GM10266 (cell line): Measurements from ENCODE around the gene BRD7.
A peak's percentile ranks its signal among the peaks of the same experiment; 100 is the strongest.

Experiments
- DNase-seq: peaks from one replicate; pipeline ENCODE4 v3.0.0; 2012; ENCODE audit errors: extremely low spot score
- CTCF ChIP-seq: IDR thresholded peaks from 2 replicates; pipeline ENCODE4 v1.5.1; 2012; ENCODE audit warnings: mild to moderate bottlenecking, low read depth; ENCODE audit not compliant: control insufficient read depth, insufficient read depth; ENCODE audit errors: missing control alignments

The BRD7 gene

GRCh38 chr16:50284131-50284911, 84.5 kb downstream of the BRD7 start:
- no peak for DNase-seq
- no peak for TF ChIP-seq CTCF

GRCh38 chr16:50282955-50283631, 85.7 kb downstream of the BRD7 start:
- no peak for DNase-seq
- no peak for TF ChIP-seq CTCF

GRCh38 chr16:50282010-50282538, 86.7 kb downstream of the BRD7 start:
- DNase-seq: peak; percentile 72
- TF ChIP-seq CTCF: no peak

- no peak for TF ChIP-seq CTCF
- DNase-seq: no peak
These were observed 87.3 kb downstream of the BRD7 start for GRCh38 chr16:50281391-50282009.

- no peak for DNase-seq
- TF ChIP-seq CTCF: no peak
These were observed 87.9 kb downstream of the BRD7 start for GRCh38 chr16:50280932-50281331.

GRCh38 chr16:50279504-50279865, 89.3 kb downstream of the BRD7 start:
- TF ChIP-seq CTCF: no peak

More at GRCh38 chr16:50279504-50279865, 89.3 kb downstream of the BRD7 start:
- DNase-seq: no peak
